Astrocyte (in vitro differentiated cells and primary cell): ENCODE results near the gene WNT3. TPM values are rescaled to one million over a fixed set of nuclear protein-coding genes. Genes with fewer than 3 reads are reported as not detected.
A peak's percentile ranks its signal among the peaks of the same experiment; 100 is the strongest.

Experiments
- DNase-seq: peaks from one replicate; pipeline ENCODE4 v3.0.0-alpha.2; 2010; ENCODE audit warnings: low read depth
- FAIRE-seq: peaks from 2 replicates; lab custom pipeline; 2011; peaks lifted over from hg19 to GRCh38; lab: Jason Lieb, UNC
- H2AFZ ChIP-seq: 2 replicates; pipeline ENCODE4 v1.6.0; 2012; ENCODE audit warnings: low read depth, low read length, inconsistent platforms
- H3K27ac ChIP-seq: 2 replicates; pipeline ENCODE4 v1.5.1; 2011; ENCODE audit warnings: low read depth, low read length, inconsistent platforms
- H3K27me3 ChIP-seq: 2 replicates; pipeline ENCODE4 v1.6.0; 2011; ENCODE audit warnings: low read length, inconsistent platforms; ENCODE audit not compliant: insufficient read depth
- H3K36me3 ChIP-seq: 2 replicates; pipeline ENCODE4 v1.5.1; 2011; ENCODE audit warnings: low read length, inconsistent platforms; ENCODE audit not compliant: insufficient read depth
- H3K4me1 ChIP-seq: 2 replicates; pipeline ENCODE4 v1.5.1; 2011; ENCODE audit warnings: low read length, inconsistent platforms; ENCODE audit not compliant: insufficient read depth
- H3K4me2 ChIP-seq: 2 replicates; pipeline ENCODE4 v1.6.0; 2012; ENCODE audit warnings: low read length, inconsistent platforms
- H3K4me3 ChIP-seq: 2 replicates; pipeline ENCODE4 v1.5.1; 2011; ENCODE audit warnings: low read depth, mild to moderate bottlenecking, low read length, inconsistent platforms; ENCODE audit not compliant: insufficient read depth
- H3K79me2 ChIP-seq: 2 replicates; pipeline ENCODE4 v1.6.0; 2012; ENCODE audit warnings: mild to moderate bottlenecking, low read length, inconsistent platforms; ENCODE audit not compliant: insufficient read depth
- H3K9ac ChIP-seq: 2 replicates; pipeline ENCODE4 v1.6.0; 2012; ENCODE audit warnings: mild to moderate bottlenecking, low read length, inconsistent platforms
- H3K9me3 ChIP-seq: 2 replicates; pipeline ENCODE4 v1.5.1; 2012; ENCODE audit warnings: low read depth, mild to moderate bottlenecking, low read length, inconsistent platforms; ENCODE audit not compliant: insufficient read depth
- H4K20me1 ChIP-seq: 2 replicates; pipeline ENCODE4 v1.6.0; 2012; ENCODE audit warnings: low read length, inconsistent platforms; ENCODE audit not compliant: insufficient read depth
- H3K27ac Mint-ChIP-seq: one replicate; pipeline ENCODE4 v1.8.0; 2021; ENCODE audit warnings: mild to moderate bottlenecking, mixed read lengths; ENCODE audit not compliant: unreplicated experiment
- H3K27me3 Mint-ChIP-seq: one replicate; pipeline ENCODE4 v1.8.0; 2021; ENCODE audit warnings: low read depth, mixed read lengths; ENCODE audit not compliant: unreplicated experiment
- H3K36me3 Mint-ChIP-seq: one replicate; pipeline ENCODE4 v1.8.0; 2021; ENCODE audit warnings: low read depth, mixed read lengths; ENCODE audit not compliant: unreplicated experiment
- H3K4me1 Mint-ChIP-seq: one replicate; pipeline ENCODE4 v1.8.0; 2021; ENCODE audit warnings: low read depth, mixed read lengths; ENCODE audit not compliant: unreplicated experiment
- H3K4me3 Mint-ChIP-seq: one replicate; pipeline ENCODE4 v1.8.0; 2021; ENCODE audit warnings: mild to moderate bottlenecking, moderate library complexity, mixed read lengths; ENCODE audit not compliant: unreplicated experiment
- H3K9me3 Mint-ChIP-seq: one replicate; pipeline ENCODE4 v1.8.0; 2021; ENCODE audit warnings: mild to moderate bottlenecking, mixed read lengths; ENCODE audit not compliant: unreplicated experiment
- EZH2 ChIP-seq: IDR thresholded peaks from 2 replicates; pipeline ENCODE4 v1.6.1; 2012; ENCODE audit warnings: mild to moderate bottlenecking, low read length, inconsistent platforms; ENCODE audit not compliant: insufficient read depth
- total RNA-seq: library from RNA; stranded (reverse); gene quantifications from 2 replicates; pipeline ENCODE4 v1.2.1, GENCODE V29; 2021
- TF ChIP-seq, protein P1 (sequence below): IDR thresholded peaks from 2 replicates; pipeline ENCODE4 v1.5.1; 2011; ENCODE audit warnings: low read depth, mild to moderate bottlenecking, inconsistent platforms, low read length, moderate library complexity; ENCODE audit not compliant: insufficient read depth

Gene WNT3
- total RNA-seq, 1 donor from 2014 or later: 2.4 TPM

- Histone ChIP-seq H3K4me2 (peak overlapping the region; percentile 63), H3K4me3 (no peak overlapping the region), H3K27me3 (no peaks in the 10 kb centered on the region), H3K9me3 (no peaks in the 10 kb centered on the region), H3K27ac (peak overlapping the region; percentile 46), H3K36me3 (no peaks in the 10 kb centered on the region), H3K79me2 (no peaks in the 10 kb centered on the region), H3K9ac (peak overlapping the region; percentile 7), H4K20me1 (no peaks in the 10 kb centered on the region), H3K4me1 (peaks cover 26% of the 10 kb centered on the region), H2AFZ (peak overlapping the region; percentile 41)
- DNase-seq: peak; percentile 87
- Mint-ChIP-seq H3K27me3 (peaks cover 7% of the 10 kb centered on the region), H3K27ac (no peak overlapping the region), H3K36me3 (peaks cover 4% of the 10 kb centered on the region), H3K9me3 (no peaks in the 10 kb centered on the region), H3K4me1 (peaks cover 7% of the 10 kb centered on the region), H3K4me3 (no peak overlapping the region)
- FAIRE-seq: peak; percentile 95
- TF ChIP-seq, protein P1, sequence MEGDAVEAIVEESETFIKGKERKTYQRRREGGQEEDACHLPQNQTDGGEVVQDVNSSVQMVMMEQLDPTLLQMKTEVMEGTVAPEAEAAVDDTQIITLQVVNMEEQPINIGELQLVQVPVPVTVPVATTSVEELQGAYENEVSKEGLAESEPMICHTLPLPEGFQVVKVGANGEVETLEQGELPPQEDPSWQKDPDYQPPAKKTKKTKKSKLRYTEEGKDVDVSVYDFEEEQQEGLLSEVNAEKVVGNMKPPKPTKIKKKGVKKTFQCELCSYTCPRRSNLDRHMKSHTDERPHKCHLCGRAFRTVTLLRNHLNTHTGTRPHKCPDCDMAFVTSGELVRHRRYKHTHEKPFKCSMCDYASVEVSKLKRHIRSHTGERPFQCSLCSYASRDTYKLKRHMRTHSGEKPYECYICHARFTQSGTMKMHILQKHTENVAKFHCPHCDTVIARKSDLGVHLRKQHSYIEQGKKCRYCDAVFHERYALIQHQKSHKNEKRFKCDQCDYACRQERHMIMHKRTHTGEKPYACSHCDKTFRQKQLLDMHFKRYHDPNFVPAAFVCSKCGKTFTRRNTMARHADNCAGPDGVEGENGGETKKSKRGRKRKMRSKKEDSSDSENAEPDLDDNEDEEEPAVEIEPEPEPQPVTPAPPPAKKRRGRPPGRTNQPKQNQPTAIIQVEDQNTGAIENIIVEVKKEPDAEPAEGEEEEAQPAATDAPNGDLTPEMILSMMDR: no peak
- TF ChIP-seq EZH2: no peak
These were observed 53.6 kb downstream of the WNT3 start for GRCh38 chr17:46764709-46765401.

DNA sequence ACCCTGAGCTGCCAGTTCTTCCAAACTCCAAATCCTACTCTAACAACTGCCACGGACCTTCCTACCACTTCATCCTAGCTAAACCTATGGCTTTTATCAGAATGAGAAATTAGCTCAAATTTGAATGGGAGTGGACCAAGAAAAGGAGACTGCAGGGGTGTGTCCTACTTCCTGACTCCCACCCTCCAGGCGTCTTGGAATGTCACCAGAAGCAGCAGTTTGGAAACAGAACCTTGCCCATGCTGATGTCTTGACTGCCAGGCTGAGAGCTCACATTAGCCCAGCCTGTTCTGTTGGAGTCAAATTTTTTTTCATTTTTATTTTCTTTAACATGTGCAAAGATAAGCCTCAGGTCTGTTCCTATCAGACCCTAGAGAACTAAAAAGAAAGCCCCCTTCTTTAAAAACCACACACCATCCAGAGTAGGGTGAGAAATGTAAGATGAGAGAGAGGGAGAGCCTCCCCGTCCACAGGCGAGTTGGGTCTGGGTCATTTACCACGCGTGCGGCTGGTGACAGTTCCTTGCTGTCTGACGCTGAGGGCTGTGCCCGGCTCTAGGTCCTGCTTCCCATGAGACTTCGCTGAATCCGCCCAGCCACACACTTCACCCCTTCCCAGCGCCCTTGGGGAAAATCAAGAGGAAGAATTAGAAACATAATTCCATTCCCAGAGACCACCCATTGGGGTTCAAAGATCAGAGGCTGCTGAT, 54.3 kb downstream of the WNT3 start:
- H3K4me3 ChIP-seq: no peak overlapping the region
- Mint-ChIP-seq H3K36me3 (peaks cover 4% of the 10 kb centered on the region), H3K27me3 (peaks cover 4% of the 10 kb centered on the region), H3K9me3 (no peaks in the 10 kb centered on the region), H3K27ac (no peak overlapping the region), H3K4me1 (peaks cover 7% of the 10 kb centered on the region), H3K4me3 (no peak overlapping the region)
- peak overlapping the region; percentile 7 for H3K9ac ChIP-seq
- H3K9me3 ChIP-seq: no peaks in the 10 kb centered on the region
- no peak overlapping the region for H2AFZ ChIP-seq
- no peaks in the 10 kb centered on the region for H3K36me3 ChIP-seq
- TF ChIP-seq, protein P1: no peak
- no peak for TF ChIP-seq EZH2
- H3K4me2 ChIP-seq: peak overlapping the region; percentile 63
- FAIRE-seq (no peak), DNase-seq (no peak)
- H3K79me2 ChIP-seq: no peaks in the 10 kb centered on the region
- H4K20me1 ChIP-seq: no peaks in the 10 kb centered on the region
- peaks cover 26% of the 10 kb centered on the region for H3K4me1 ChIP-seq
- peak overlapping the region; percentile 29 for H3K27ac ChIP-seq
- H3K27me3 ChIP-seq: no peaks in the 10 kb centered on the region
